SU-DHL-6 (cell line): ENCODE measurements around the gene COL27A1.

Experiments
- H2AFZ ChIP-seq: fragments of 200-600 bp; sonication (generic); 2 replicates; pipeline ENCODE4 v1.6.1; 2014; ENCODE audit warnings: low read depth, mild to moderate bottlenecking, moderate library complexity, mixed read lengths, antibody characterized with exemption, low read length; ENCODE audit not compliant: severe bottlenecking
- H3F3A ChIP-seq: fragments of 200-600 bp; shearing (Covaris generic); 2 replicates; pipeline ENCODE4 v1.6.0; 2016; ENCODE audit warnings: antibody characterized with exemption, mild to moderate bottlenecking; ENCODE audit not compliant: insufficient read depth
- H3K27ac ChIP-seq: fragments of 200-600 bp; sonication (generic); 2 replicates; pipeline ENCODE4 v1.5.1; 2016; ENCODE audit warnings: low read depth, mild to moderate bottlenecking, low read length, moderate library complexity, mixed read lengths
- H3K27me3 ChIP-seq: fragments of 200-600 bp; sonication (generic), shearing (Covaris generic); 2 replicates; pipeline ENCODE4 v1.6.0; 2014; ENCODE audit warnings: mild to moderate bottlenecking, low read length
- H3K36me3 ChIP-seq: fragments of 200-600 bp; sonication (generic); 2 replicates; pipeline ENCODE4 v1.6.1; 2014; ENCODE audit warnings: mild to moderate bottlenecking, low read length, mixed read lengths
- H3K4me2 ChIP-seq: fragments of 300-600, 200-600 bp; shearing (Covaris generic), sonication (generic); 2 replicates; pipeline ENCODE4 v1.6.0; 2014; ENCODE audit warnings: low read length, low read depth, mild to moderate bottlenecking; ENCODE audit not compliant: poor library complexity, severe bottlenecking
- H3K4me3 ChIP-seq: fragments of 200-600 bp; sonication (generic); 2 replicates; pipeline ENCODE4 v1.5.1; 2014; ENCODE audit warnings: antibody characterized with exemption, low read length, mild to moderate bottlenecking, mixed read lengths; ENCODE audit not compliant: insufficient read depth, poor library complexity, severe bottlenecking
- H3K79me2 ChIP-seq: fragments of 200-600 bp; sonication (generic); 2 replicates; pipeline ENCODE4 v1.6.1; 2014; ENCODE audit warnings: mild to moderate bottlenecking, low read length, moderate library complexity; ENCODE audit not compliant: insufficient read depth
- H3K9ac ChIP-seq: fragments of 200-600 bp; sonication (generic); 2 replicates; pipeline ENCODE4 v1.7.0; 2014; ENCODE audit warnings: mild to moderate bottlenecking, low read length
- H3K9me2 ChIP-seq: fragments of 200-600 bp; sonication (generic); replicated peaks from 2 replicates; pipeline ENCODE4 v1.6.1; 2014; ENCODE audit warnings: low read length; ENCODE audit not compliant: insufficient read depth
- H3K9me3 ChIP-seq: fragments of 200-600 bp; sonication (generic); 2 replicates; pipeline ENCODE4 v1.6.1; 2014; ENCODE audit warnings: low read length, mixed read lengths; ENCODE audit not compliant: insufficient read depth
- H4K20me1 ChIP-seq: fragments of 200-600 bp; sonication (generic); 2 replicates; pipeline ENCODE4 v1.6.1; 2014; ENCODE audit warnings: low read depth, mild to moderate bottlenecking, antibody characterized with exemption, low read length, moderate library complexity, mixed read lengths
- CTCF ChIP-seq: fragments of 200-600 bp; sonication (generic); IDR thresholded peaks from one replicate; pipeline ENCODE4 v1.5.1; 2017; ENCODE audit warnings: antibody characterized with exemption, mild to moderate bottlenecking, low read length, moderate library complexity; ENCODE audit not compliant: insufficient read depth, poor library complexity, severe bottlenecking
- EZH2phosphoT487 ChIP-seq: fragments of 200-600 bp; sonication (generic), shearing (Covaris generic); conservative IDR thresholded peaks from 2 replicates; pipeline ENCODE4 v1.6.1; 2018; ENCODE audit warnings: mild to moderate bottlenecking, antibody characterized with exemption, low read length, moderate library complexity, mixed read lengths

The COL27A1 gene

GRCh38 chr9:114214181-114214580, 58.8 kb downstream of the COL27A1 start:
- H3K9me3 ChIP-seq: no peaks in the 10 kb centered on the region
- no peaks in the 10 kb centered on the region for H3K36me3 ChIP-seq
- no peaks in the 10 kb centered on the region for H3K9me2 ChIP-seq
- no peaks in the 10 kb centered on the region for H4K20me1 ChIP-seq
- no peak overlapping the region for H3K9ac ChIP-seq
- TF ChIP-seq EZH2phosphoT487 (no peak), CTCF (no peak)
- H2AFZ ChIP-seq: no peak overlapping the region
- no peak overlapping the region for H3K4me2 ChIP-seq
- no peaks in the 10 kb centered on the region for H3K27me3 ChIP-seq
- H3K4me3 ChIP-seq: no peak overlapping the region
- no peaks in the 10 kb centered on the region for H3F3A ChIP-seq
- H3K79me2 ChIP-seq: no peaks in the 10 kb centered on the region
- H3K27ac ChIP-seq: no peak overlapping the region

GRCh38 chr9:114214686-114215414, 59.5 kb downstream of the COL27A1 start:
- TF ChIP-seq EZH2phosphoT487 (no peak), CTCF (no peak)
- no peak overlapping the region for H2AFZ ChIP-seq
- no peak overlapping the region for H3K4me3 ChIP-seq
- H4K20me1 ChIP-seq: no peaks in the 10 kb centered on the region
- no peaks in the 10 kb centered on the region for H3F3A ChIP-seq
- no peaks in the 10 kb centered on the region for H3K36me3 ChIP-seq
- no peak overlapping the region for H3K9ac ChIP-seq
- H3K9me3 ChIP-seq: no peaks in the 10 kb centered on the region
- no peaks in the 10 kb centered on the region for H3K79me2 ChIP-seq
- H3K27me3 ChIP-seq: no peaks in the 10 kb centered on the region
- H3K9me2 ChIP-seq: no peaks in the 10 kb centered on the region
- H3K4me2 ChIP-seq: no peak overlapping the region
- no peak overlapping the region for H3K27ac ChIP-seq

- TF ChIP-seq CTCF: no peak
- no peak for TF ChIP-seq EZH2phosphoT487
- H3K9ac ChIP-seq: no peak overlapping the region
Measured at GRCh38 chr9:114216081-114216480, 60.7 kb downstream of the COL27A1 start.

More at GRCh38 chr9:114216081-114216480, 60.7 kb downstream of the COL27A1 start:
- Histone ChIP-seq H3K9me2 (no peaks in the 10 kb centered on the region), H2AFZ (no peak overlapping the region), H3K79me2 (no peaks in the 10 kb centered on the region), H3K27ac (no peak overlapping the region), H3K4me2 (no peak overlapping the region), H3K27me3 (no peaks in the 10 kb centered on the region), H3K9me3 (no peaks in the 10 kb centered on the region), H4K20me1 (no peaks in the 10 kb centered on the region), H3K4me3 (no peak overlapping the region), H3F3A (no peaks in the 10 kb centered on the region), H3K36me3 (no peaks in the 10 kb centered on the region)
